Measurements from ENCODE around the gene BSN. TPM values are rescaled to one million over a fixed set of nuclear protein-coding genes. Genes with fewer than 3 reads are reported as not detected.

BSN gene
- total and polyA plus RNA-seq, 2 experiments from 2014 or later = 1.2 to 2.1 TPM

- Histone ChIP-seq H3K36me3 (no peaks in the 10 kb centered on the region), H3K27ac (no peak overlapping the region), H3K4me1 (ENCODE audit: low read depth) (peaks cover 7% of the 10 kb centered on the region), H3K4me3 (no peak overlapping the region), H3K9me3 (ENCODE audit: low read depth) (no peaks in the 10 kb centered on the region), H3K27me3 (no peaks in the 10 kb centered on the region)
- TF ChIP-seq CTCF (IDR thresholded peaks at IDR 0.05; ENCODE audit: low read depth, low read length) = no peak
- peak in 1 of 2 donors; percentile 15 for DNase-seq (ENCODE audit: low read depth in 1 of 2, low spot score in 1 of 2)
Measured at GRCh38 chr3:49638445-49638844, 84.2 kb downstream of the BSN start.

- Histone ChIP-seq H3K4me3 (no peak overlapping the region), H3K9me3 (ENCODE audit: low read depth) (no peaks in the 10 kb centered on the region), H3K4me1 (ENCODE audit: low read depth) (peaks cover 7% of the 10 kb centered on the region), H3K27ac (no peak overlapping the region), H3K27me3 (no peaks in the 10 kb centered on the region), H3K36me3 (no peaks in the 10 kb centered on the region)
- no peak for TF ChIP-seq CTCF (IDR thresholded peaks at IDR 0.05; ENCODE audit: low read depth, low read length)
- DNase-seq (ENCODE audit: low read depth in 1 of 2, low spot score in 1 of 2) = no peak
Measured at GRCh38 chr3:49639551-49639950, 85.3 kb downstream of the BSN start.

GRCh38 chr3:49641292-49641691, 87.0 kb downstream of the BSN start:
- Histone ChIP-seq H3K9me3 (ENCODE audit: low read depth) (no peaks in the 10 kb centered on the region), H3K36me3 (no peaks in the 10 kb centered on the region), H3K4me3 (no peak overlapping the region), H3K4me1 (ENCODE audit: low read depth) (peaks cover 7% of the 10 kb centered on the region), H3K27ac (no peak overlapping the region), H3K27me3 (no peaks in the 10 kb centered on the region)
- no peak for TF ChIP-seq CTCF (IDR thresholded peaks at IDR 0.05; ENCODE audit: low read depth, low read length)
- no peak for DNase-seq (ENCODE audit: low read depth in 1 of 2, low spot score in 1 of 2)

GRCh38 chr3:49641921-49642707, 87.8 kb downstream of the BSN start:
- H3K4me3 ChIP-seq = no peak overlapping the region
- TF ChIP-seq CTCF (IDR thresholded peaks at IDR 0.05; ENCODE audit: low read depth, low read length) = no peak
- H3K27me3 ChIP-seq = no peaks in the 10 kb centered on the region
- no peak overlapping the region for H3K27ac ChIP-seq
- H3K9me3 ChIP-seq (ENCODE audit: low read depth) = no peaks in the 10 kb centered on the region
- peaks cover 7% of the 10 kb centered on the region for H3K4me1 ChIP-seq (ENCODE audit: low read depth)
- H3K36me3 ChIP-seq = no peaks in the 10 kb centered on the region
- DNase-seq (ENCODE audit: low read depth in 1 of 2, low spot score in 1 of 2) = no peak

- peaks cover 12% of the 10 kb centered on the region for H3K4me1 ChIP-seq (ENCODE audit: low read depth)
- no peaks in the 10 kb centered on the region for H3K9me3 ChIP-seq (ENCODE audit: low read depth)
- H3K36me3 ChIP-seq = no peaks in the 10 kb centered on the region
- TF ChIP-seq CTCF (IDR thresholded peaks at IDR 0.05; ENCODE audit: low read depth, low read length) = no peak
- H3K27ac ChIP-seq = no peak overlapping the region
- DNase-seq (ENCODE audit: low read depth in 1 of 2, low spot score in 1 of 2) = no peak
- H3K4me3 ChIP-seq = no peak overlapping the region
- H3K27me3 ChIP-seq = no peaks in the 10 kb centered on the region
Measured at GRCh38 chr3:49642708-49643145, 88.5 kb downstream of the BSN start.
